NCI-H748 (cell line): ENCODE data around the gene PCBP3.
A peak's percentile ranks its signal among the peaks of the same experiment; 100 is the strongest.

ENCODE experiments used
- DNase-seq: peaks from one replicate; lab custom pipeline; 2025; ENCODE audit not compliant: unreplicated experiment; lab: John Stamatoyannopoulos, UW

Gene PCBP3

DNA sequence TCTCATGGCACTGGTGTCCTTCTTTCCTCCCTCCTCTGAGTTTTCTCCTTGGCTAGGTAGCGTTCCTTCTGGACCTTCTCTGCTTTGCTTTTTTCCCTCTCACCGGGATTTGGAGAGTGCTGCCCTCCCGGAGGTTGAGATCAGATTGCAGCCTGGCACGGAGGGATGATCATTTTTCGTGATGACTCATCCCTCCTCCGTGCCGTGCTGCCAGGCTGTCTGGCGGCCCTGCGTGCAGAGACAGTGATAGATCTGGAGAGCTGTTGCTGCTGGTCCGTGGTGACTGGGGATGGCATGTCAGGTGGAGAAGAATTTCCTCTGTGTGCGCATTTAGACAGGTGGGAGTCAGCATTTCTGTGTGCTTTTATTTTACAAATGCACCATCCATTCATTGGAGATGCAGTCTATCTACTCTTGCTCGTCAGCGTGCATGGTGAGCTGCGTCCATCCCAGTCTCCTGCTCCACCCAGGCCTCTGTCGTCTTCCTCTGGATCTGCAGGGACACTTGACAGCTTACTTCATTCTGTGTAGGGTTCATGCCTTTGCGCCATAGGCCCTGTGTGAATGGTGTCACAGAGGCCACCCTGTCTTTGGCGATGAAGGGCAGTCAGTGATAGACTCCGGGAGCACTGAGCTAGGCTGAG lies 104.4 kb downstream of the PCBP3 start:
- DNase-seq = peak; percentile 15

DNA sequence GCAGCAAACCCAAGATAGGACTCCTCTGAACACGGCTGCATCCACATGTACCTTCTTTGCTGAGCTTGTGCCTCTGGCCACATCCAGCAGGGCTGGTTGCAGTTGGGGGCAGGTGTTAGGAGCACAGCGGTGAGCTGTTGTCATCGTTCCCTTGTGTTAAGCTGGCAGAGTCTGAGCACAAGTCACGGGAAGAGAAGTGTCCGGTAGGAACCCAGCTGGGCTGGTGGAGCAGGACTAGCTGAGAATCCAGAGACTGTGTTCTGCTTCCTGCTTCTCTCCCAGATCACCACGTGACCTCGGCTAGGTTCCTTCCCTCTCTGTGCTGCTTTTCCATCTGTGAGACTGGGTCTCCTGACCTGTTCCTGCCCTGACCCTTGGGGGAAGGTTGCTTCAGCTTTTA lies 105.1 kb downstream of the PCBP3 start:
- DNase-seq = no peak

DNA sequence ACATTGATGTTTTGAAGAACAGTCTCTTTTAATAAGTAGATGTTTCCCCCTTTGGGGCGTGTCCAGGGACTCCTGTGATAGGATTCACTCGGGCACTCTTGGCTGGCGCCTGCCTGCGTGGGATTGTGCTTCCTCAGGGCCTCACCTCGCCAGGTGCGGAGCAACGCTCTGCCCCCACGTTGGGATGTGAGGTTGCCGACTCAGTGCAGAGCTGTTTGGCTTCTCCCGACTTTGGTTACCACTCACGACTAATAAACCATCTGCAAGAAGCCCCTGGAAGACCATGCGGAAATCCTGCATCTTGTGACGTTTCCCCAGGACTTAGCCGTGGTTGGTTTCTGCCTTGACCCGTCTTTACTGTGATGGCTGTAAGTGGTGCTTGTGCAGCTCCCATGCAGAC lies 106.4 kb downstream of the PCBP3 start:
- no peak for DNase-seq

DNA sequence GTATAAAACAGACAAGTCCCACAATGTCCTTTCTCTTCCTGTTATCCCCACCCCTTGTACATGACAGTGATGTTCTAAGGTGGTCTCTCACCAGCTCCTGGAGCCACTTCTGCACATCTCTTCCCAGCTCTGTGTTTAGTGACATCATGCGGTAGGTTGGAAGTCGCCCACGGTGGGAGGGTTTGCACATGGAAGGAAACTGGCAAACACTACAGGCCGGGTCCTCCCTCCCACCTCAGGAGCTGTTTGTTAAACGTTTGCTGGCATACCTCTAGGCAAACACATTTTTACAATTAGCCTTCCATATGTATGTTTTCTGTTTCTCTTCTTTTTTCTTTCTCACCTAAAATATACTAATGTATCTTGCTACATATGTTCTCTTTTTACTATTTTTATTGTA lies 107.4 kb downstream of the PCBP3 start:
- no peak for DNase-seq

DNA sequence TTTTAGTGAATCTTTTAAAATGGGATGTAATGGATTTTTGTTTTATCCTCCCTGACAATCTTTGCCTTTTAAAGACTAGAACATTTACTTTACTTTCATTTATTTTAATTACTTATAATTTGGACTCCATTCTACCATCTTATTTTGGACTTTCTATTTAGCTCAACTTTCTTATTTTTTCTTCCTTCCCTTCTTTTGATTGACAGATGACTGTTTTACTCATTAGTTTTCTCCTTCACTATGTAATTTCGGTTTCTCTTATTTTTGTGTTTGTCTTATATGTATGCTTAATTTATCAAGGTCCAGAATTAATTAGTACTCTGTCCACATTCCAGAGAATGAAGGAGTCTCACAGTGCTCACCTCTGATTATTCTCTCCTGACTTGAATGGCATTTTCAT lies 109.9 kb downstream of the PCBP3 start:
- no peak for DNase-seq

DNA sequence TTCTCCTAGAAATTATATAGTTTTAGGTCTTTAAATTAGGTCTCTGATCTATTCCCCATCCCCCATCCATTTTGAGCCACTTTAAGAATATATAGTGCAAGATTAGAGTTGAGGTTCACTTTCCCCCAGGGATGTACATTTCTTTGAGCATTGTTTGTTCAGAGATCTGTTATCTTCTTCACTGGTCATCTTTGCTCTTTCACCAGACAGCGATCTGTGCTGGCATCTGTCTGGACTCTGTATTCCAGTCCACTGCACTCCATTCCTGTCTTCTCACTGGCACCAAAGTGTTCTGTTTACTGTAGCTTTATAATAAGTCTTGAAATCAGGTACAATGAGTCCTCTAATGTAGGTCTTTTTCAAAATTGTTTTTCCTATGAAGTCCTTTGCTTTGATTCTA lies 112.5 kb downstream of the PCBP3 start:
- no peak for DNase-seq

DNA sequence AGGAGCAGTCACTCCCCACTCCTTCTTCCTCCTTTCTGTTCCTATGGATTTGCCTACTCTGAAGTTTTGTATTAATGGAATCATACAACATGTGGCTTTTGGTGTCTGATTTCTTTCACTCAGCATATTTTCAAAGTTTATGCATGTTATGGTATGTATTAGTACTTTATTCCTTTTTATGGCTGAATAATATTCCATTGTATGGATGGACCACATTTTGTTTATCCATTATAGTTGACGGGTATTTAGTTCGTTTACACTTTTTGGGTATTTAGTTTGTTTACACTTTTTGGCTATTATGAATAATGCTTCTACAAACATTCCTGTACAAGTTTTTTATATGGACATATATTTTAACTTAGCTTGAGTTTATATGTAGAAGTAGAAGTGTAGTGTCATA lies 113.1 kb downstream of the PCBP3 start:
- no peak for DNase-seq

DNA sequence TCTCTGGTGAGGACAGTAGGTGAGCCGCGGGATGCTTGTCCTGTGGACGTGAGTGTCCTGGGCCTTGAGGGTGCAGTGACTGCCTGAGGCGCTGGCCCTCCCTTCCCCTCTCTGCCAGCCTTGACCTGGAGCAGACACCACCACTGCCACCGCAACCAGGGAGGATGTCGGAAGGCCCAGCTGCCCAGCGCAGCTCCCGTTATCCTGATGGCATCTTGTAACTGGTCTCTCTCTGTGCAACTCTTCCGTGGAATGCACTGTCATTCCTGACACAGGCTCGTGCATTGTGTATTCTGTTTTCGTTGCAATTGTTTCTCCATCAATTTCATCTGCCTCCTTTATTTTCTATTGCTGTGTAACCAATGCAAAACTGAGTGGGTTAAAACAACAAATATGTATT lies 118.2 kb downstream of the PCBP3 start:
- DNase-seq = no peak

DNA sequence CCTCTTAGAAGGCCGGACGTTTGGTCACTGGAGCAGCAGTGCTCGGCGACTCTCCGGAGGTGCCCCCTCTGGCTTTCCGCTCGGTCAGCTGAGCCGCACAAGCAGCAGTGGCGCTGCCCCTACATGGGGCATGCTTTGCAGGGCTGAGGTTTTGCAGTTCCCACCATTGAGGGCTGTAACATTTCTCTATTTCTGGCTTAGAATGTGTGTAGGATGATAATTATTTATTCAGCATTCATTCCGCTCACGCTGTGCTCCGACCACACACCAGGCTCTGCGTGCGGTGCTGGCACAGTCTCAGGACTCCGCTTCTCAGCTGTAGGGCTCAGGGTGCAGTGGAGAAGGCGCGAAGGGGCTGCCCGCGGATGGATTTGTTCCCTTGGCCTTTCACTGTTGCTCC lies 119.5 kb downstream of the PCBP3 start:
- no peak for DNase-seq

DNA sequence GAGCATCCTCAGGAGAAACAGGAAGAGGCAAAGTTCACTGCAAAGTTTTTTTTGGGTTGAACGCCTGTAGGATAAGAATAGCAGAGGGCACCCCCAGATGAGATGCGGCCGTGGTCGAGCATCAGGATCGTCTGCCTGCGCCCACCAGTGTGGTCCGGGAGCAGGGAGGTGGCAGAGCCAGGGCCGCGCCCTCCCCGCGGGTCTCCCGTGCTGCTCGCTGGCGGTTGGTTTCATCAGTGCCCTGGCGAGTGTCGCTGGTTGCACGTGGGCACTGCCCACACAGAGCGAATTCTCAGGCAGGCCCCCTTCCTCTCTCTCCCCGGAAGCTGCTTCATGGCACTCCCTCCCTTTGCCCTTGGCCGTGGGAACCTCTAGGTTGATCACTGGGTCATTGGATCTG lies 120.0 kb downstream of the PCBP3 start:
- DNase-seq = no peak

DNA sequence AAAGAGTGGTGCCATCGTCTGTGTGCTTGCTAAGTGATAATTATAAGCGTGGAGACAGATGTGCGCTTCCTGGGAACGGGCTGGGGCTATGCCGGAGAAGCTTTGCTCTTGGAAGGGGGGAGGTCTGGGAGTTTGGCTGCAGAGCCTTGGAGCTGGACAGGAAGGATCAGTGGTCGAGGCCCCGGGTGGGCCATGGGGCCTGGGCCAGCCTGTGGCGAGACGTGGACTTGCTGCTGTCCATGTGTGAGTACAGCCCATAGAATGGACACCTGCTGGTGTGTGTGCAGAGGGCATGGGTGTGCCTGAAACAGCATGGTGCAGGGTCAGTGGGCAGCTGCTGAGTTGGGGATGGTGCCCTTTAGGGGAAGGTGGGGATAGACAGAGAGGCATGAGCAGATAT lies 121.3 kb downstream of the PCBP3 start:
- no peak for DNase-seq

DNA sequence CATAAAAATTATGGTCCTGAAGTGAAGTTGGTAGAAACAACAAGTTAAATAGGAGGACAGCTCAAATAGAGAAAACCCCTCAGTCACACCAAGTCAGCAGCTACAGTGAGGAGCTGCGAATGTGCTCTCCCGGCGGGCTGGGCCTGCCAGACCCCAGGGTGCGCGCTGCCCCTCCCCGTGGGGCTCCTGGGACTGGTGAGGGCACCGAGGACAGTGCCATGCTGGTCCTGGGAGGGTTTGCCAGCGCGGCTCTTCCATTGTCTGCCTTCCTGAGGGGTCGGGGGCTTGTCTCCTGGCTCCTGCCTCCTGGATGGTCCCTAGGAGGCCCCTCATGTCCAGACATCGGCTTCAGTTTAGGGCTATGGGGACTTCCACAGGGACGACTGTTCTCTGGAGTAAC lies 121.8 kb downstream of the PCBP3 start:
- no peak for DNase-seq

DNA sequence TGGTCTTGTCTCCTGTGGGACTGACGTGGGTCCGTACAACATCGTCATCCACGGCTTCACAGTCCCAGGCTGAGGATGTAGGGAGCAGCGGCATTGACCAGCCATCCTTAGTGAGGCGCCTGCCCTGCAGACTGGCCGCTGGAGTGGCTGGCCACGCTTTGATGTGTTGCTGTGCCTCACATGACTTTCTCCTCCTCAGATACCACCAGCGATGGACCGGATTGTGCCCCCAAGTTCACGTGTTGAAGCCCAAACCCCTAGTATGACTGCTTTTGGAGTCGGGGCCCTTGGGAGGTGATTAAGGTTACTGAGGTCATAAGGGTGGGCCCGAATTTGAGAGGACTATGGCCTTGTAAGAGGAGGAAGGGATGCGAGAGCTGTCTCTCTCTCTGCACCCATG lies 122.5 kb downstream of the PCBP3 start:
- no peak for DNase-seq

DNA sequence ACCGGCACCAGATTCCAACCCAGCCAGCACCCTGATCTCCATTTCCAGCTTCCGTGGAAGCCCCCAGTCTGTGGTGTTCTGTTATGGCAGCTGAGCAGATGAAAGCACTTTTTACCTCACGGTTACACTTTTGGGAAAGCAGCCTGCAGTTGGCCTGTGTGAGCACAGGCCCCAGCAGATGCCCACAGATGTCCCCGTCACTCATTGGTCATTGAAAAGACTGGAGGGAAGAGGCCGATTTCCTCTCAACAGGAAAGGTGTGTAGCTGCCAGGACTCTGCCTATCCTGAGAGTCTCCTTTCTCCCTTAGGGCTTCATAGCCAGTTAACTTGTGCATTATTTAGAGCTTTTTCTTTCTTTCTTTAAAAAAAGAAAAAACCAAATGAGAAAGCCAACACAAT lies 123.0 kb downstream of the PCBP3 start:
- no peak for DNase-seq

DNA sequence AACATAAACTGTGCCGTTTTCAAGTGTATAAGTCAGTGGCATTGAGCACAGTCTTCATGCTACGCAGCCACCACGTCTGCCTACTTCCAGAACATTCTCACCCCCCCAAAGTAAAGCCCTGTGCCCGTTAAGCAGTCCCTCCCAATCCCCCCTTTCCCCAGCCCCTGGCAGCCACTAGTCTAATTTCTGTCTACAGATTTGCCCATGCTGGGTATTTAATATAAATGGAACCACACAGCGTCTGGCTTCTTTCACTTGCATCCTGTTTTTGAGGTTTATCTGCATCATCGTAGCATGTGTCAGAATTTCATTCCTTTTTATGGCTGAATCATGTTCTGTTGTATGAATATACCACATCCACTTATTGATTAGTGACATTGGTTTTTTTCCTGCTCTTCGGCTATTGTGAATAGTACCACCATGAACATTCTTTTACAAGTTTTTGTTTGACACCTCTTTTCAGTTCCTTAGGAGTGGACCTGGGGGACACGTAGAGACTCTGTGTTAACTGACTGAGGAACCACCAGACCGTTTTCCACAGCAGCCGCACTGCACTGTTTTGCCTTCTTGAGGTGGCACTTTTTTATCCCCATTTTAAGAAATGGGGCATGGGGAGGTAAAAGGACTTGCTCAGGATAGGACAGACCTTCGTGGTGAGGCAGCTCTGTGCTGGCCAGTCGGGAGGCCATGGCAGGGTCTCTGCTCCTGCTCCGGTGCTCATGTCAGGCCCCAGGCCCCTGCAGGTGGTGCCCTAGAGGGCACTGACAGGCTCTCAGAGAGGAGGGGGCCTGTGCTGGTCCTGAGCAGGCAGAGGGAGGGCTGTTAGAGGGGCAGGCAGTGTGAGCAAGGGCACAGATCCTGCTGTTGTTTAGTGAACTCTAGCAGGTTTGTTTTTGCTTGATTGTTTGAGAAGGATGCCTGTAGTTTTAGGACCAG lies 123.8 kb downstream of the PCBP3 start:
- no peak for DNase-seq

DNA sequence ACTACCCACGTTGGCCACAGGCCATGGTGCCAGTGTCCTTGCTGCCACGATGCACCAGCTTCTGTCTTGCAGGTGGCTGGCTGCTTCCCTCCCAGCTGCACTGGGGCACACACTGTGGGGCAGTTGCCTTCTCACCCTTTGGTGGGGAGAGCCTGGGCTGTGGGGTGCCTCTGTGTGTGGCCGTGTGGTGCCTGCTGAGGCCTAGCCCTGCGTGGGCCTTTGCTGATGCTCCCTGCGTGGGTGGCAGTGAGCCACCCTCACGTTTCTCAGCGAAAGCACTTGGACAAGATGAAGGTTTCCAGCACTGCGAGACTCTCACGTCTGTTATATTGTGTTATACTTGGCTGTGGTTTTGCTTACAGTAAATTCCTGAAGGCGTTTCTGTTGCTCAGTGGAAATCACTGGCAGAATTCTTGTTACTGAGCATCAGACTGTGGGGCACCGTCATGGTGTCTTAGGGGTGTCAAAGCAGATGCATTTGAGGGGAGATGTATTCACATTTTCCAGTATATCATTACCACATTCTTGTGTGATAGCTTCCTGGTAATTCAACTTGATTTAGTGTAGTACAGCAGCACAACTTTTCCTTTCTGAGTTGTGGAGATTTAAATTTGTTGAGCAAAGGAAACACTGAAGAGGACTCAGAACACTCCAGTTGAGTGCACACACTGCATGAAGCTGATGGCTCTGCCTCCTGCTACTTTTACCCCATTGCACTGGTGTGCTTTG lies 124.7 kb downstream of the PCBP3 start:
- no peak for DNase-seq

DNA sequence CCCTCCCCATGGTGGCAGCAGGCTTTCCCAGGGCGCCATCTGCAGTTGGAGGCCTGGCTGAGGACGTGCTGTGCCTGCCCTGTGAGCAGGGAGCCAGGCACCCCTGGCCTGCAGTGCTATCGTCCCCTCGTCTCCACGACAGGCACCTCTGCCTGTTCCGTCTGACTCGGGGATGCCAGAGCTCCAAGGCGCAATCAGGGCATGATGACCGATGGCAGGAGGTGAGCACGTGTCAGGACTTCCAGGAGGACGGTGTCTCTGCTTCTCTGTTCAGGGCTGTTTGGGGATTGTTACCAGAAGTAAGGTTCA lies 125.2 kb downstream of the PCBP3 start:
- DNase-seq = no peak

DNA sequence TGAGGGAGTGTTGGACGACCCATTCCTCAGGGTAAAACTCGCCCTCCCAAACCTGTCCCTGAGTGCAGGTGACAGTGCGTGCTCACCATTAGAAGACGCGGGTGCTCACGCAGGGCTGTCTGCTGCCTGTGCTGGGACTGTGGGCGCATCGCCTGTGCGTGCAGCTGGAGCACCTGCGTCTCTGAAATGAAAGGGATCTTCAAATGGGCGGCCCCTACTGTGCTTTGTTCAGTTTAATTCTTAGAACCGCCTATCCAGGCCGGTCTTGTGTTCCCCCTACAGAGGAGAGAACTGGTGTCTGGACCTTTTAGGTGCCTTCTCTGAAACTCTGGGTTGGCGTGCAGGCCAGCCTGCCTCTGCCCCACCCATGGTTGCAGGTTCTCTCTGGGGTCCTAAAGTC lies 125.8 kb downstream of the PCBP3 start:
- DNase-seq = no peak

DNA sequence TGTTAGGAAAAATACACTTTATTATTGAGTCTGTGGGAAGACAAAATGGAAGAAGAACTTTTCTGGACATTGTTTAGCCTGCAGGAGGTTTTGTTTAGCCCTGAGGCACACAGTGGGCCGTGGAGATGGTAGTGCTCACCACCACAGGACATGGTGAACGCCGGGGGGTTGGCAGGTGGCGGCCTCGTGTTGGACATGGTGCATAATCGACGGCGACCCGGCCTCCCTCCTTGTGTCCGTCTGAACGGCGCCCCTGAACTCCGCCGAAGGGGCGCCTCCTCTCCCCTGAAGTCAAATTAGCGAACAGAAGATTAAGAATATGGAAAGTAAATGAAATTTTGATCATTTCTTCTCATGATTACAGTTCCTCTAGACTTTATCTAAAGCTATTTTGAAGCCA lies 126.4 kb downstream of the PCBP3 start:
- no peak for DNase-seq

DNA sequence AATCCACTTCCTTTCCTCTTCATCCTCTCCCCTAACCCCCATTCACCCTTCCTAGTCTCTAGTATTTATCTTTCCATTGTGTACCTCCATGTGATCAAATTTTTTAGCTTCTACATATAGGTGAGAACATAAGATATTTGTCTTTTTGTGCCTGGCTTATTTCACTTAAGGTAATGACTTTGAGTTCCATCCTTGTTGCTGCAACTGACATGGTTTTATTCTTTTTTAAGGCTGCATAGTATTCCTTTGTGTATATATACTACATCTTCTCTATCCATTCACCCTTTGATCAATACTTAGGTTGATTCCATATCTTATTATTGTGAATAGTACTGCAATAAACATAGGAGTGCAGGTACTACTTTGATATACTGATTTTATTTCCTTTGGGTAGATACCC lies 128.7 kb downstream of the PCBP3 start:
- DNase-seq = no peak

DNA sequence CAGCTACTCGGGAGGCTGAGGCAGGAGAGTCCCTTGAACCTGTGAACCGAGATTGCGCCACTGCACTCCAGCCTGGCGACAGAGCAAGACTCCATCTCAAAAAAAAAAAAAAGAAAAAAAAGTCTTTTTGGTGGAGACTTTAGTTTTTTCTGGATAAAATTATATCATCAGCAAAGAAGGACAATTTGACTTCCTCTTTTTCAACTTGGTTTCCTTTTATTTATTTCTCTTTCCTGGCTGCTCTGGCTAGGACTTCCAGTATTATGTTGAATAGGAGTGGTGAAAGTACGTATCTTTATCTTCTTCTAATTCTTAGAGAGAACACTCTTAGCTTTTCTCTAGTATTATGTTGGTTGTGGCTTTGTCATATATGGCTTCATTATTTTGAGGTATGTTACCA lies 130.8 kb downstream of the PCBP3 start:
- no peak for DNase-seq

DNA sequence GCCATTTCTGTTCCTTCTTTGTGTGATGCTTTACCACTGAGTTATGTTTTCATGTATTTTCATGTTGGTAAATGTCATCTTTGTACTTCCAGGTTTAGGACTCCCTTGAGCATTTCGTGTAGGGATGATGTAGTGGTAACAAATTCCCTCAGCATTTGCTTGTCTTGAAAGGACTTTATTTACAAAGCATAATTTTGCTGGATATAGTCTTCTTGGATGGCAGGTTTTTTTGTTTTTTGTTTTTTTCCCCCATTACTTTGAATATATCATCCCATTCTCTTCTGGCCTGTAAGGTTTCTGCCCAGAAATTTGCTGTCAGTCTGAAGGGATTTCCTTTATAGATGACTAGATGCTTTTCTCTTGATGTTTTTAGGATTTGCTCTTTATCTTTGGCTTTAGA lies 133.4 kb downstream of the PCBP3 start:
- no peak for DNase-seq
